PC-9 (cell line): ENCODE results near the gene SPARC.

Experiments
- EZH2 ChIP-seq: fragments of 200-600 bp; sonication (generic); IDR thresholded peaks from 2 replicates; pipeline ENCODE4 v1.8.0; 2017; ENCODE audit warnings: antibody characterized with exemption, low read depth
- TF ChIP-seq, protein P1 (sequence below): fragments of 200-600 bp; sonication (generic); conservative IDR thresholded peaks from 2 replicates; pipeline ENCODE4 v1.6.1; 2017; ENCODE audit warnings: mixed run types, antibody characterized with exemption, mild to moderate bottlenecking, moderate library complexity

DNA sequence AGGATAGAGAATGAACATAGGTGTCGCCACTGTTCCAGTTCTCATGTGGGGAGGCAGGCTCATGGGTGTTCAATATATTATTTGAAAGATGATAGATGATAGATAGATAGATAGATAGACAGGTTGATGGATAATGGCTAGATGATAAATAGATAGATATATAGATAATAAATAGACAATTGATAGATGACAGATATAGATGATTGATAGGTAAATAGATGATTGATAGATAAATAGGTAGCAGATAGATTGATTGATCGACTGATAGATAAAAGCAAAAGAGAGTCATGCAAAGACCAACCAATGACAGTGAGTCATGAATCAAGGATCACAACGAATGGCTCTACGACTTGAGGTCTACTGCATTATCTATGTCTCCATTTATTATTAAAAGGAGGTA lies 30.4 kb downstream of the SPARC start:
- TF ChIP-seq, protein P1, sequence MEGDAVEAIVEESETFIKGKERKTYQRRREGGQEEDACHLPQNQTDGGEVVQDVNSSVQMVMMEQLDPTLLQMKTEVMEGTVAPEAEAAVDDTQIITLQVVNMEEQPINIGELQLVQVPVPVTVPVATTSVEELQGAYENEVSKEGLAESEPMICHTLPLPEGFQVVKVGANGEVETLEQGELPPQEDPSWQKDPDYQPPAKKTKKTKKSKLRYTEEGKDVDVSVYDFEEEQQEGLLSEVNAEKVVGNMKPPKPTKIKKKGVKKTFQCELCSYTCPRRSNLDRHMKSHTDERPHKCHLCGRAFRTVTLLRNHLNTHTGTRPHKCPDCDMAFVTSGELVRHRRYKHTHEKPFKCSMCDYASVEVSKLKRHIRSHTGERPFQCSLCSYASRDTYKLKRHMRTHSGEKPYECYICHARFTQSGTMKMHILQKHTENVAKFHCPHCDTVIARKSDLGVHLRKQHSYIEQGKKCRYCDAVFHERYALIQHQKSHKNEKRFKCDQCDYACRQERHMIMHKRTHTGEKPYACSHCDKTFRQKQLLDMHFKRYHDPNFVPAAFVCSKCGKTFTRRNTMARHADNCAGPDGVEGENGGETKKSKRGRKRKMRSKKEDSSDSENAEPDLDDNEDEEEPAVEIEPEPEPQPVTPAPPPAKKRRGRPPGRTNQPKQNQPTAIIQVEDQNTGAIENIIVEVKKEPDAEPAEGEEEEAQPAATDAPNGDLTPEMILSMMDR = no peak
- TF ChIP-seq EZH2 = no peak
